ENCODE measurements around the gene PCMT1. TPM values are rescaled to one million over a fixed set of nuclear protein-coding genes. Genes with fewer than 3 reads are reported as not detected.
"Not testable (repeated sequence)": the region's sequence is repeated elsewhere in the genome, so short reads cannot be mapped to it uniquely, and the experiment has no call there.

PCMT1 gene
- total RNA-seq, 1 donor from 2014 or later = 88.8 TPM

GRCh38 chr6:149852881-149853280 lies 103.3 kb downstream of the PCMT1 start:
- intact Hi-C loops (cut with micrococcal nuclease) = no loop called here
- Mint-ChIP-seq H3K36me3 (ENCODE audit: low read depth) (peaks cover 2% of the 10 kb centered on the region), H3K27me3 (ENCODE audit: insufficient read depth) (peaks cover 29% of the 10 kb centered on the region), H3K4me1 (ENCODE audit: low read depth) (peaks cover 32% of the 10 kb centered on the region), H3K9me3 (no peaks in the 10 kb centered on the region), H3K27ac (no peak overlapping the region), H3K4me3 (no peak overlapping the region)
- DNase-seq (ENCODE audit: low spot score) = no peak

GRCh38 chr6:149854017-149854416 lies 104.5 kb downstream of the PCMT1 start:
- H3K4me3 Mint-ChIP-seq; H3K27ac Mint-ChIP-seq; DNase-seq (ENCODE audit: low spot score); intact Hi-C loops (cut with micrococcal nuclease); H3K36me3 Mint-ChIP-seq (ENCODE audit: low read depth); H3K9me3 Mint-ChIP-seq: not testable (repeated sequence)
- peaks cover 32% of the 10 kb centered on the region for H3K4me1 Mint-ChIP-seq (ENCODE audit: low read depth)
- peaks cover 25% of the 10 kb centered on the region for H3K27me3 Mint-ChIP-seq (ENCODE audit: insufficient read depth)

- DNase-seq (ENCODE audit: low spot score) = no peak
- Mint-ChIP-seq H3K27me3 (ENCODE audit: insufficient read depth) (peaks cover 20% of the 10 kb centered on the region), H3K4me1 (ENCODE audit: low read depth) (peaks cover 32% of the 10 kb centered on the region), H3K9me3 (no peaks in the 10 kb centered on the region), H3K4me3 (no peak overlapping the region), H3K27ac (no peak overlapping the region), H3K36me3 (ENCODE audit: low read depth) (no peaks in the 10 kb centered on the region)
- intact Hi-C loops (cut with micrococcal nuclease) = no loop called here
Observed at GRCh38 chr6:149854532-149854931, 105.0 kb downstream of the PCMT1 start.

- Mint-ChIP-seq H3K4me1 (ENCODE audit: low read depth) (peaks cover 32% of the 10 kb centered on the region), H3K27me3 (ENCODE audit: insufficient read depth) (peaks cover 20% of the 10 kb centered on the region), H3K36me3 (ENCODE audit: low read depth) (no peaks in the 10 kb centered on the region), H3K27ac (no peak overlapping the region), H3K9me3 (no peaks in the 10 kb centered on the region), H3K4me3 (no peak overlapping the region)
- intact Hi-C loops (cut with micrococcal nuclease) = no loop called here
- DNase-seq (ENCODE audit: low spot score) = no peak
Observed at GRCh38 chr6:149855040-149855654, 105.6 kb downstream of the PCMT1 start.

GRCh38 chr6:149855741-149856140 lies 106.2 kb downstream of the PCMT1 start:
- peaks cover 36% of the 10 kb centered on the region for H3K4me1 Mint-ChIP-seq (ENCODE audit: low read depth)
- peaks cover 21% of the 10 kb centered on the region for H3K27me3 Mint-ChIP-seq (ENCODE audit: insufficient read depth)
- no peak for DNase-seq (ENCODE audit: low spot score)
- no peak overlapping the region for H3K4me3 Mint-ChIP-seq
- H3K9me3 Mint-ChIP-seq = no peaks in the 10 kb centered on the region
- H3K36me3 Mint-ChIP-seq (ENCODE audit: low read depth) = no peaks in the 10 kb centered on the region
- intact Hi-C loops (cut with micrococcal nuclease) = no loop called here
- no peak overlapping the region for H3K27ac Mint-ChIP-seq

- intact Hi-C loops (cut with micrococcal nuclease) = no loop called here
- peaks cover 37% of the 10 kb centered on the region for H3K4me1 Mint-ChIP-seq (ENCODE audit: low read depth)
- no peak overlapping the region for H3K4me3 Mint-ChIP-seq
- H3K27me3 Mint-ChIP-seq (ENCODE audit: insufficient read depth) = peaks cover 17% of the 10 kb centered on the region
- no peak overlapping the region for H3K27ac Mint-ChIP-seq
- DNase-seq (ENCODE audit: low spot score) = no peak
- H3K36me3 Mint-ChIP-seq (ENCODE audit: low read depth) = no peaks in the 10 kb centered on the region
- H3K9me3 Mint-ChIP-seq = no peaks in the 10 kb centered on the region
Observed at GRCh38 chr6:149856256-149856994, 106.9 kb downstream of the PCMT1 start.

GRCh38 chr6:149857541-149857940 lies 108.0 kb downstream of the PCMT1 start:
- H3K36me3 Mint-ChIP-seq (ENCODE audit: low read depth) = no peaks in the 10 kb centered on the region
- peaks cover 25% of the 10 kb centered on the region for H3K27me3 Mint-ChIP-seq (ENCODE audit: insufficient read depth)
- intact Hi-C loops (cut with micrococcal nuclease) = no loop called here
- H3K4me1 Mint-ChIP-seq (ENCODE audit: low read depth) = peaks cover 35% of the 10 kb centered on the region
- no peak overlapping the region for H3K4me3 Mint-ChIP-seq
- H3K9me3 Mint-ChIP-seq = no peaks in the 10 kb centered on the region
- DNase-seq (ENCODE audit: low spot score) = no peak
- H3K27ac Mint-ChIP-seq = no peak overlapping the region

GRCh38 chr6:149859368-149859767 lies 109.8 kb downstream of the PCMT1 start:
- H3K9me3 Mint-ChIP-seq = no peaks in the 10 kb centered on the region
- H3K36me3 Mint-ChIP-seq (ENCODE audit: low read depth) = no peaks in the 10 kb centered on the region
- DNase-seq (ENCODE audit: low spot score) = no peak
- peaks cover 39% of the 10 kb centered on the region for H3K4me1 Mint-ChIP-seq (ENCODE audit: low read depth)
- intact Hi-C loops (cut with micrococcal nuclease) = no loop called here
- peaks cover 22% of the 10 kb centered on the region for H3K27me3 Mint-ChIP-seq (ENCODE audit: insufficient read depth)
- no peak overlapping the region for H3K4me3 Mint-ChIP-seq
- no peak overlapping the region for H3K27ac Mint-ChIP-seq

- H3K9me3 Mint-ChIP-seq = no peaks in the 10 kb centered on the region
- no peak for DNase-seq (ENCODE audit: low spot score)
- intact Hi-C loops (cut with micrococcal nuclease) = no loop called here
Observed at GRCh38 chr6:149859938-149860337, 110.4 kb downstream of the PCMT1 start.

GRCh38 chr6:149860513-149860833 lies 110.9 kb downstream of the PCMT1 start:
- intact Hi-C loops (cut with micrococcal nuclease) = no loop called here
- no peaks in the 10 kb centered on the region for H3K36me3 Mint-ChIP-seq (ENCODE audit: low read depth)
- no peak for DNase-seq (ENCODE audit: low spot score)
- no peak overlapping the region for H3K4me3 Mint-ChIP-seq
- peaks cover 27% of the 10 kb centered on the region for H3K27me3 Mint-ChIP-seq (ENCODE audit: insufficient read depth)
- no peak overlapping the region for H3K27ac Mint-ChIP-seq
- peaks cover 36% of the 10 kb centered on the region for H3K4me1 Mint-ChIP-seq (ENCODE audit: low read depth)
- no peaks in the 10 kb centered on the region for H3K9me3 Mint-ChIP-seq

More at GRCh38 chr6:149859938-149860337, 110.4 kb downstream of the PCMT1 start:
- Mint-ChIP-seq H3K27ac (no peak overlapping the region), H3K4me1 (ENCODE audit: low read depth) (peaks cover 36% of the 10 kb centered on the region), H3K36me3 (ENCODE audit: low read depth) (no peaks in the 10 kb centered on the region), H3K27me3 (ENCODE audit: insufficient read depth) (peaks cover 22% of the 10 kb centered on the region), H3K4me3 (no peak overlapping the region)

Other genes starting within 250 kb of the PCMT1 start
- 25.0 and 26.1 TPM in 2 replicates for gene PPIL4, start 203.7 kb upstream of the PCMT1 start, total RNA-seq
- gene GINM1, start 183.4 kb upstream of the PCMT1 start, total RNA-seq = 15.4 and 18.6 TPM in 2 replicates
- 20.8 and 22.1 TPM in 2 replicates for gene KATNA1, start 101.0 kb upstream of the PCMT1 start, total RNA-seq
- 33.1 and 34.0 TPM in 2 replicates for gene LATS1, start 31.6 kb upstream of the PCMT1 start, total RNA-seq
- 81.3 and 90.5 TPM in 2 replicates for gene NUP43, start 3.2 kb upstream of the PCMT1 start, total RNA-seq
- gene LRP11, start 114.6 kb downstream of the PCMT1 start, total RNA-seq = 3.5 and 5.1 TPM in 2 replicates
- not detected in 2 replicates for gene RAET1E, start 148.4 kb downstream of the PCMT1 start, total RNA-seq
- gene RAET1G, start 173.4 kb downstream of the PCMT1 start, total RNA-seq = 0.18 TPM in 1 of 2 replicates, not detected in the other
- gene ULBP2, start 192.3 kb downstream of the PCMT1 start, total RNA-seq = 0.32 and 0.65 TPM in 2 replicates
- gene ULBP1, start 214.2 kb downstream of the PCMT1 start, total RNA-seq = 0.91 and 0.99 TPM in 2 replicates

Measured in activated T-helper 1 cell treated with anti-CD3 and anti-CD28 coated beads, Interleukin-12 subunit alpha, Interleukin-12 subunit beta, Interleukin-2, Interleukin-4 antibody, amounts not matched to agents 30 ng/mL and 10 ng/mL and 1 ng/mL, durations not matched to agents 14 hours and 24 hours and 36 hours (primary cell).